Activated T-helper 1 cell treated with anti-CD3 and anti-CD28 coated beads, Interleukin-2, amount 50 U/mL, for 16 hours (primary cell): Measurements from ENCODE around the gene ADGRF4.

Source experiments
- DNase-seq, 2 donors: peaks; one replicate each; pipeline ENCODE4 v3.0.0-alpha.2; 2020; ENCODE audit warnings: low read depth in 1 of 2, low spot score in 1 of 2

ADGRF4 gene

GRCh38 chr6:47698342-47698787 lies at the start of gene ADGRF4:
Gene ADGRF4, plus strand, starts transcription at chr6:47698580. Its CDS starts 8,666 bp downstream, at chr6:47707246.
- DNase-seq = no peak

- DNase-seq = no peak
Observed at GRCh38 chr6:47650553-47651432, 47.6 kb upstream of the ADGRF4 start.

- no peak for DNase-seq
Observed at GRCh38 chr6:47651505-47651944, 46.9 kb upstream of the ADGRF4 start.

GRCh38 chr6:47653706-47654105 lies 44.7 kb upstream of the ADGRF4 start:
- DNase-seq = no peak

- no peak for DNase-seq
Observed at GRCh38 chr6:47654255-47654654, 44.1 kb upstream of the ADGRF4 start.

- DNase-seq = no peak
Observed at GRCh38 chr6:47655719-47656595, 42.4 kb upstream of the ADGRF4 start.

GRCh38 chr6:47661960-47662359 lies 36.4 kb upstream of the ADGRF4 start:
- DNase-seq = no peak

- no peak for DNase-seq
Observed at GRCh38 chr6:47663462-47664216, 34.7 kb upstream of the ADGRF4 start.

GRCh38 chr6:47665112-47665511 lies 33.3 kb upstream of the ADGRF4 start:
- no peak for DNase-seq

- no peak for DNase-seq
Observed at GRCh38 chr6:47669684-47670513, 28.5 kb upstream of the ADGRF4 start.

GRCh38 chr6:47670851-47671250 lies 27.5 kb upstream of the ADGRF4 start:
- DNase-seq = no peak

- no peak for DNase-seq
Observed at GRCh38 chr6:47671777-47672176, 26.6 kb upstream of the ADGRF4 start.

GRCh38 chr6:47672816-47673215 lies 25.6 kb upstream of the ADGRF4 start:
- DNase-seq = no peak

- no peak for DNase-seq
Observed at GRCh38 chr6:47674673-47675072, 23.7 kb upstream of the ADGRF4 start.

GRCh38 chr6:47677381-47678100 lies 20.8 kb upstream of the ADGRF4 start:
- DNase-seq = no peak

GRCh38 chr6:47678739-47679138 lies 19.6 kb upstream of the ADGRF4 start:
- no peak for DNase-seq

- DNase-seq = no peak
Observed at GRCh38 chr6:47679322-47679906, 19.0 kb upstream of the ADGRF4 start.

- DNase-seq = no peak
Observed at GRCh38 chr6:47680051-47680450, 18.3 kb upstream of the ADGRF4 start.

- DNase-seq = no peak
Observed at GRCh38 chr6:47680724-47681123, 17.7 kb upstream of the ADGRF4 start.
